SK-N-SH treated with all-trans-retinoic acid at 6 μM for 48 hours (cell line): ENCODE data around the gene SYT7.

Source experiments
- ATAC-seq: fragments of 200-7000 bp; cut with Tn5 transposase; 3 replicates; pipeline ENCODE4 v1.9.1; 2020; ENCODE audit warnings: mild to moderate bottlenecking, moderate library complexity
- BACH2 ChIP-seq: fragments of 250-450 bp; sonication (Bioruptor Pico); IDR thresholded peaks from 2 replicates; pipeline ENCODE4 v1.9.0; 2021; ENCODE audit warnings: mild to moderate bottlenecking, borderline replicate concordance
- CREB5 ChIP-seq: fragments of 250-450 bp; sonication (Bioruptor Pico); IDR thresholded peaks from 2 replicates; pipeline ENCODE4 v1.5.1; 2020; ENCODE audit warnings: low read depth, mild to moderate bottlenecking, moderate library complexity
- CSDC2 ChIP-seq: fragments of 250-450 bp; sonication (Bioruptor Pico); IDR thresholded peaks from 2 replicates; pipeline ENCODE4 v1.5.0; 2020; ENCODE audit warnings: mild to moderate bottlenecking, moderate library complexity
- CSRNP3 ChIP-seq: fragments of 250-450 bp; sonication (Bioruptor Pico); IDR thresholded peaks from 2 replicates; pipeline ENCODE4 v1.5.1; 2021; ENCODE audit warnings: mild to moderate bottlenecking, moderate library complexity
- ESRRG ChIP-seq: fragments of 250-450 bp; sonication (Bioruptor Pico); IDR thresholded peaks from 2 replicates; pipeline ENCODE4 v1.6.1; 2021; ENCODE audit warnings: mild to moderate bottlenecking
- GLIS3 ChIP-seq: fragments of 250-450 bp; sonication (Bioruptor Pico); IDR thresholded peaks from 2 replicates; pipeline ENCODE4 v1.5.0; 2020; ENCODE audit warnings: mild to moderate bottlenecking, moderate library complexity
- ISL1 ChIP-seq: fragments of 250-450 bp; sonication (Bioruptor Pico); IDR thresholded peaks from 2 replicates; pipeline ENCODE4 v2.1.2; 2022; ENCODE audit warnings: mild to moderate bottlenecking, moderate library complexity
- OSR1 ChIP-seq: fragments of 250-450 bp; sonication (Bioruptor Pico); IDR thresholded peaks from 2 replicates; pipeline ENCODE4 v1.8.0; 2022; ENCODE audit warnings: moderate library complexity, mild to moderate bottlenecking, inconsistent platforms
- PATZ1 ChIP-seq: fragments of 250-450 bp; sonication (Bioruptor Pico); IDR thresholded peaks from 2 replicates; pipeline ENCODE4 v1.8.0; 2020; ENCODE audit warnings: mild to moderate bottlenecking, moderate library complexity, borderline replicate concordance
- PPARA ChIP-seq: fragments of 250-450 bp; sonication (Bioruptor Pico); IDR thresholded peaks from 2 replicates; pipeline ENCODE4 v1.5.0; 2020; ENCODE audit warnings: mild to moderate bottlenecking, borderline replicate concordance
- RARB ChIP-seq: fragments of 250-450 bp; sonication (Bioruptor Pico); IDR thresholded peaks from 2 replicates; pipeline ENCODE4 v1.8.0; 2021; ENCODE audit warnings: mild to moderate bottlenecking, moderate library complexity
- SNAI2 ChIP-seq: fragments of 250-450 bp; sonication (Bioruptor Pico); IDR thresholded peaks from 2 replicates; pipeline ENCODE4 v1.5.0; 2020; ENCODE audit warnings: mild to moderate bottlenecking, moderate library complexity
- TCF4 ChIP-seq: fragments of 250-450 bp; sonication (Bioruptor Pico); IDR thresholded peaks from 2 replicates; pipeline ENCODE4 v1.8.0; 2021; ENCODE audit warnings: mild to moderate bottlenecking, moderate library complexity, borderline replicate concordance
- TOX ChIP-seq: fragments of 250-450 bp; sonication (Bioruptor Pico); IDR thresholded peaks from 2 replicates; pipeline ENCODE4 v1.8.0; 2021; ENCODE audit warnings: mild to moderate bottlenecking, moderate library complexity, borderline replicate concordance
- TSHZ2 ChIP-seq: fragments of 250-450 bp; sonication (Bioruptor Pico); IDR thresholded peaks from 2 replicates; pipeline ENCODE4 v1.5.0; 2020; ENCODE audit warnings: mild to moderate bottlenecking, moderate library complexity
- ZC3H10 ChIP-seq: fragments of 250-450 bp; sonication (Bioruptor Pico); IDR thresholded peaks from 2 replicates; pipeline ENCODE4 v1.5.1; 2021; ENCODE audit warnings: mild to moderate bottlenecking, moderate library complexity
- ZNF565 ChIP-seq: fragments of 450-650 bp; formaldehyde crosslinking; conservative IDR thresholded peaks from 2 replicates; pipeline ENCODE4 v1.5.0; 2020; ENCODE audit warnings: low read depth, mild to moderate bottlenecking, moderate library complexity
- ZNF70 ChIP-seq: fragments of 450-650 bp; formaldehyde crosslinking; IDR thresholded peaks from 2 replicates; pipeline ENCODE4 v1.5.0; 2020; ENCODE audit warnings: mild to moderate bottlenecking, moderate library complexity

The SYT7 gene

GRCh38 chr11:61524446-61524845 lies 56.4 kb downstream of the SYT7 start:
- no peak for ATAC-seq
- TF ChIP-seq GLIS3 (CRISPR knock-in tag): no peak

- TF ChIP-seq CREB5 (no peak), ESRRG (CRISPR knock-in tag) (no peak), RARB (no peak)
- no peak for ATAC-seq
These were observed 58.0 kb downstream of the SYT7 start for GRCh38 chr11:61522881-61523280.

- TF ChIP-seq ISL1 (CRISPR knock-in tag) (no peak), SNAI2 (CRISPR knock-in tag) (no peak), OSR1 (CRISPR knock-in tag) (no peak), CSDC2 (CRISPR knock-in tag) (no peak), ESRRG (CRISPR knock-in tag) (no peak), TSHZ2 (no peak)
- no peak for ATAC-seq
These were observed 62.7 kb downstream of the SYT7 start for GRCh38 chr11:61518032-61518795.

- TF ChIP-seq ESRRG (CRISPR knock-in tag) (no peak), TCF4 (CRISPR knock-in tag) (no peak), ZC3H10 (no peak), CSRNP3 (CRISPR knock-in tag) (no peak), RARB (no peak)
- peak; percentile 76 for ATAC-seq
These were observed 64.0 kb downstream of the SYT7 start for GRCh38 chr11:61516675-61517572.

GRCh38 chr11:61516191-61516590 lies 64.7 kb downstream of the SYT7 start:
- no peak for ATAC-seq
- TF ChIP-seq BACH2 (CRISPR knock-in tag) (no peak), ZNF70 (CRISPR knock-in tag) (no peak), OSR1 (CRISPR knock-in tag) (no peak), TOX (no peak), ZNF565 (no peak), CREB5 (no peak), PPARA (CRISPR knock-in tag) (no peak), CSRNP3 (CRISPR knock-in tag) (no peak), RARB (no peak), PATZ1 (no peak), SNAI2 (CRISPR knock-in tag) (no peak), ESRRG (CRISPR knock-in tag) (no peak), ZC3H10 (no peak)
